ENCODE data around the gene PLXNA2.

Gene PLXNA2

DNA sequence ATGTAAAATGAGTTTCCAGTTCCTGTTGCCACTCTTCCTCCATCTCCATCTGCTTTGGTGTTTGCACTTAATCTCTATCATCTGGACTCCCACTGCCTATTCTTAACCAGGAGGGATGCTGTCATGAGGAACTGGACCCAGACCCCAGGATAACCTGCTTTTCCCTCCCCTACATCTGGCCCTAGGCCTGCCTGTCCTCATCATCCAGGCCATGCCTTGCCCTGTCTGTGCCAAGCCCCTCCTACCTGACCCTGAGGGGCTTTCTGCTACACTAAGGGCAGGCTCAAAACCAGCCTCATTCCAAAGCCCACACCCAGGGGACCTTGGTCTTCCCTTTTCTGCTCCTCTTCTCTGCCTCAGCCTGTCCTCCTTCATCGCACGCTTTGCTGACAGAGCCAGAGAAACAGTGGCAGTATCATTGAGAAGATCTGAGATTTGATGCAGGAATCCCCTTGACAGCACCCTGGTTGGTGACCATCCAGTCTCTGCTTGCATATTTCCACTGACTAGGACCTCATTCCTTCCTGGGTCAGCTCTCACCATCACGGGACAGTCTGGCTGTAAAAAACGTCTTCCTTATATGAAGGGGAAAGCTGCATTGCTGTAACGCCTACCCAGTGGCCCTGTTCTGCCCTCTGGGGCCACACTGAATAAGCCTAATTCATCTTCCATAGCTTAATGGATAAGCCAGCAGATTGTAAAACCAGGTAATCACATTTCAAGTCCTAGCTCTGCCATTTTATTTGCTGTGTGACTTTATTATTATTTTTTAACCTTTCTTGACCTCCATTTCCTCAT, 38.8 kb downstream of the PLXNA2 start:
- Histone ChIP-seq H3K27me3 (ENCODE audit: insufficient read depth, low read length, poor library complexity) (peaks cover 40% of the 10 kb centered on the region), H3K4me1 (ENCODE audit: insufficient read depth, low read length) (no peaks in the 10 kb centered on the region), H3K27ac (ENCODE audit: low read length) (no peak overlapping the region), H3K36me3 (ENCODE audit: insufficient read depth, low read length) (no peaks in the 10 kb centered on the region), H3K4me3 (ENCODE audit: low read depth in 1 of 2, low read length in 2 of 2) (no peak overlapping the region), H3K9me3 (ENCODE audit: insufficient read depth, low read length, severe bottlenecking) (no peaks in the 10 kb centered on the region), H4K20me1 (ENCODE audit: insufficient read depth, low read length) (no peaks in the 10 kb centered on the region), H3K9ac (ENCODE audit: low read depth, low read length) (no peak overlapping the region), H2AFZ (ENCODE audit: low read depth, low read length) (no peak overlapping the region), H3K4me2 (ENCODE audit: insufficient read depth, low read length) (no peak overlapping the region), H3K79me2 (ENCODE audit: insufficient read depth, low read length) (no peaks in the 10 kb centered on the region)
- ATAC-seq (ENCODE audit: insufficient read depth, low read depth) (no peak), DNase-seq (no peak)
- TF ChIP-seq EZH2 (IDR thresholded peaks at IDR 0.05; ENCODE audit: borderline replicate concordance, low read depth, low read length, severe bottlenecking) (no peak), CTCF (IDR thresholded peaks at IDR 0.05; ENCODE audit: borderline replicate concordance, extremely low read depth, low read length, poor library complexity, severe bottlenecking) (no peak)

GRCh38 chr1:208204779-208205178, 39.4 kb downstream of the PLXNA2 start:
- no peak overlapping the region for H3K4me3 ChIP-seq (ENCODE audit: low read depth in 1 of 2, low read length in 2 of 2)
- DNase-seq (no peak), ATAC-seq (ENCODE audit: insufficient read depth, low read depth) (no peak)
- no peak overlapping the region for H3K27ac ChIP-seq (ENCODE audit: low read length)
- TF ChIP-seq CTCF (IDR thresholded peaks at IDR 0.05; ENCODE audit: borderline replicate concordance, extremely low read depth, low read length, poor library complexity, severe bottlenecking) (no peak), EZH2 (IDR thresholded peaks at IDR 0.05; ENCODE audit: borderline replicate concordance, low read depth, low read length, severe bottlenecking) (no peak)
- H3K27me3 ChIP-seq (ENCODE audit: insufficient read depth, low read length, poor library complexity) = peaks cover 36% of the 10 kb centered on the region
- no peak overlapping the region for H3K9ac ChIP-seq (ENCODE audit: low read depth, low read length)
- no peaks in the 10 kb centered on the region for H3K9me3 ChIP-seq (ENCODE audit: insufficient read depth, low read length, severe bottlenecking)
- no peaks in the 10 kb centered on the region for H3K36me3 ChIP-seq (ENCODE audit: insufficient read depth, low read length)
- no peaks in the 10 kb centered on the region for H4K20me1 ChIP-seq (ENCODE audit: insufficient read depth, low read length)
- no peak overlapping the region for H3K4me2 ChIP-seq (ENCODE audit: insufficient read depth, low read length)
- H3K4me1 ChIP-seq (ENCODE audit: insufficient read depth, low read length) = no peaks in the 10 kb centered on the region
- no peaks in the 10 kb centered on the region for H3K79me2 ChIP-seq (ENCODE audit: insufficient read depth, low read length)
- H2AFZ ChIP-seq (ENCODE audit: low read depth, low read length) = no peak overlapping the region

DNA sequence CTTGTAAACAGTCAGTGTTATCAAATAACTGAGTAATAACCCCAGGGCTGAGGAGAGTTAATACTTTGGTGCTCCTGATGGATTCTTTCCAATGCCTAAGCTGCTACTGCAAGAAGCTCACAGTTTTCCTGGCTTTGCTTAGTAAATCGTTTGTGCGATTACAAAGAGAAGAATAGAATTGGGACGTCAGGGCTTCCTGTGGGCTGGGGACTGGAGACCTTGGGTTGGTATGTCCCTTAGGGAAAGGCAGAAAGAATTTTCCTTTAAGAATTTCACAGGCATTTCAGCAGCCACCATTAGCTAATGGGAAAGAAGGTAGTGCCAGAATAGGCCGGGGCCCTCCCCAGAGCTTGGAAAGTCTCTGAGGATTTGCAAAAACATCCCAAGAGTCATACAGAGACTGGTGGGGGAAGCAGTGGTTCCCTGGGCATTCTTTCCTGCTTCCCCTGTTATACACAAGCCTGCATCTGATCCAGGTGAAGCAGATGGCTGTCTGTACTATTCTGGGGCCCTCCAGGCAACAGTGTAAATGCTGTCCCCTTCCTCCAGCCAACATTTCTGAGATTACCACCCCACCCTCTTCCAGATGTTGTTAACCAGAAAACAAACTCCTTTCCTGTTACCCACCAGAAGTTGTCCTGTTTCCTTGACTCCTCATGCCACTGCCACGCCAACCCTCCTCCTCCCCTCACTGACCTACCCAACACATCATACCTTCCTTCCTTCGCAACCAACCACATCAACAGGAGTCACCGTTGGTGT, 40.2 kb downstream of the PLXNA2 start:
- Histone ChIP-seq H3K4me1 (ENCODE audit: insufficient read depth, low read length) (no peaks in the 10 kb centered on the region), H2AFZ (ENCODE audit: low read depth, low read length) (no peak overlapping the region), H3K36me3 (ENCODE audit: insufficient read depth, low read length) (no peaks in the 10 kb centered on the region), H3K27me3 (ENCODE audit: insufficient read depth, low read length, poor library complexity) (peaks cover 31% of the 10 kb centered on the region), H4K20me1 (ENCODE audit: insufficient read depth, low read length) (no peaks in the 10 kb centered on the region), H3K4me2 (ENCODE audit: insufficient read depth, low read length) (no peak overlapping the region), H3K9ac (ENCODE audit: low read depth, low read length) (no peak overlapping the region), H3K4me3 (ENCODE audit: low read depth in 1 of 2, low read length in 2 of 2) (no peak overlapping the region), H3K79me2 (ENCODE audit: insufficient read depth, low read length) (no peaks in the 10 kb centered on the region), H3K9me3 (ENCODE audit: insufficient read depth, low read length, severe bottlenecking) (no peaks in the 10 kb centered on the region), H3K27ac (ENCODE audit: low read length) (no peak overlapping the region)
- DNase-seq (no peak), ATAC-seq (ENCODE audit: insufficient read depth, low read depth) (no peak)
- TF ChIP-seq EZH2 (IDR thresholded peaks at IDR 0.05; ENCODE audit: borderline replicate concordance, low read depth, low read length, severe bottlenecking) (no peak), CTCF (IDR thresholded peaks at IDR 0.05; ENCODE audit: borderline replicate concordance, extremely low read depth, low read length, poor library complexity, severe bottlenecking) (no peak)
